GM18861 (cell line): ENCODE measurements around the gene GNS.

Source experiments
- ATAC-seq: cut with Tn5 transposase; IDR thresholded peaks from one replicate; pipeline ENCODE4 v1.9.1; 2021; ENCODE audit not compliant: unreplicated experiment

Gene GNS

GRCh38 chr12:64678248-64678647 is 81.0 kb downstream of the GNS start:
- ATAC-seq: no peak

DNA sequence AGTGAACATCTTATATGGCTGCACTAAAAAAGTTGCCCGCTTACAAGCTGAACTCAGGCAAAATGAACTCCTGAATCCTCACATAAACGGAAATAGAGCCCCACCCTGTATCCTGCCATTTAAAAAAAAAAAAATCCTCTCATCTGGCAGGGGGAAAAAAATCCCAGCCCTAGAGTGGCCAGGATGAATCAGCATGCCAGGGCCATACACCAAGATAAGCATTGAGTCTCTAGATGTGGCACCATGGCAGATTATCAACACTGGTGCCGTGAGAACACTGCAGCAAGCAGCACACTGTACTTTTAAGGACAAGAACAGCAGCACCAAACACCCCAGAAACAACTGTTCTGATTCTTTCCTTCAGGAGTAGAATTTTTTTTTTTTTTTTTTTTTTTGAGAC is 83.4 kb downstream of the GNS start:
- ATAC-seq: no peak

GRCh38 chr12:64674367-64674922 is 84.8 kb downstream of the GNS start:
- no peak for ATAC-seq

DNA sequence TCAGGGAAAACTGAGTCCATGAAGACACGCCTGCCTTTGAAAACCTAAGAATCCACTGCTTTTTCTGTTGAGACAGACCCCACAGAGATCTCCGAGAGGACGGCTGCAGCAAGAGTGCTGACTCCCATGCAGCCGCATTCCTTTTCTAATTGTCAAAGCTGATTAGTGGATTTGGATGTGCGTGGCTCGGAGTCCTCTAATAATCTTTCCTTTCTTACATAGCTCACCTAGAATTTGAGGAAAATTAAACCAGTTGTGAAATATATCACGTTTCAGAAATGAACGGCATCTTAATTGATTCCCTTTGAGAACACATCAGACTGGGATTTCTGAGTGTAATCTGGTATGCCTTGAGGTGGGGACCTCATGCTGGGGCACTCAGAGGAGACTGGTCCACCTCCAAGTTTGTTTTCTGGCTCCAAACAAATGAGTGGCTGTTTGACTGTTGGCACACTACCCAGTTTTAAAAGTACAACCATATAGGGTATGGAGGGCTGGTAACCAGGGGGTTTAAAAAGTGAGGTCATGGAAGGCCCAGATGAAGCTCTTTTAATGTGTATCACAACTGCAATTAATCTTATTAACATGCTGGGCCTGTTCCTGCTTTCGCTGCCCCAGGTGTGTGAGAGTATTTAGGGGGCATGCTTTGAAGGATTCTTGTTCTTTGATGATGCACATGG is 85.6 kb downstream of the GNS start:
- ATAC-seq: no peak

DNA sequence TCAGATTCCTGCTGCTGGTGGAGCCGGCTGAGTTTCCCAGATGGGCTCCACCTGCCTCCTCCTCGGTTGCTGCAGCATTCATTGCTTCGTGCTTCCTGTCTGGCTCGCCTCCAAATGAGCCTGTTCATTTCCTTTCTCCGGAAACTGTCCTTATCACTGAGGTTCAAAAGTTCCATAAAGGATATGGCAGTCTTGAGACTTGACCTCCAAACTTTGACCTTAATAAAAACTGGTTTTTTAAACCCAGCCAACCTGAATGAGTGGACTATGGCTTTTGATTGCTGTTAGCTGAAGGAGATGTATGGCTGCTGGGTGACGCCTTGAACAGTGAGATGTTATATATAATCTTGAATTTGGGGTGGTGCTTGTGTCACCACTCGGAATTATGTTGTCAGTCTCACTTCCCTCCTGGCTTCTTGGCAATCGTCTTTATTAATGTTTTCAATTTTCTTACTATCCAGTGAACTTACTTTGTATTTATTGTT is 86.2 kb downstream of the GNS start:
- ATAC-seq: no peak

GRCh38 chr12:64671681-64672080 is 87.5 kb downstream of the GNS start:
- ATAC-seq: no peak

DNA sequence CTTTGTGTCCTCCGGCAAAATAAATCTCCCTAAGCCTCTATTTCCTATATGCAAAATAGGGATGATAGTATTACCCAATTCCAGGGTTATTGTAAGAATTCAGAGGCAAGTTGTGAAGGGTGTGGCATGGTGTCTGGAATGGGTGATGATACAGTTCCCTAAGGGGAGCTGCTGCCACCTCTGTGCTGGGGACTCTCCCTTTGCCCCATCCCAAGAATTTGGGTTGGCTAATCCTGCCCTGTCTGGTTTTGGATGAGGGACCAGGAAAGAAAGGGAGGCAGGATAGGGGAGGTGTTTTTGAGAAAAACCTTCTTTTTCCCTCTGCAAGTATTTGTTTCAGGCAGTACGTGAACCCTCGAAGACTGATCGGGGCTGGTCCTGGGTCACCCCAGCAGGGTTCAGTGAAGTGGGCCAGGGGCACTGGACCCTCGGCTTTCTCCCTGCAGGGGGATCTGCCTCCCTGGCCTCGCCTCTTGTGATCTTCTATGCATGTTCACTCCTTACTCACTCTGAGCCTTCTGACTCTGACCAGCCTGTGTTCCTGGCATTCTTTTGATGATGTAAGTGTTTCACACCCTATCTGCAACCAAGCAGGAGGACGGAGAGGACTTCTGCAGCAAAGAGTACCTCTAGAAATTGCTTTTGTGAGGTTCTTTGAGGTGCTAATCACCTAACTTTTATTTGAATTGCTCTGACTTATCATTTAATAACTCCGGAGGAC is 88.1 kb downstream of the GNS start:
- no peak for ATAC-seq

GRCh38 chr12:64670019-64670418 is 89.2 kb downstream of the GNS start:
- no peak for ATAC-seq

- peak; percentile 68 for ATAC-seq
These were observed 89.8 kb downstream of the GNS start for GRCh38 chr12:64669270-64669842.

DNA sequence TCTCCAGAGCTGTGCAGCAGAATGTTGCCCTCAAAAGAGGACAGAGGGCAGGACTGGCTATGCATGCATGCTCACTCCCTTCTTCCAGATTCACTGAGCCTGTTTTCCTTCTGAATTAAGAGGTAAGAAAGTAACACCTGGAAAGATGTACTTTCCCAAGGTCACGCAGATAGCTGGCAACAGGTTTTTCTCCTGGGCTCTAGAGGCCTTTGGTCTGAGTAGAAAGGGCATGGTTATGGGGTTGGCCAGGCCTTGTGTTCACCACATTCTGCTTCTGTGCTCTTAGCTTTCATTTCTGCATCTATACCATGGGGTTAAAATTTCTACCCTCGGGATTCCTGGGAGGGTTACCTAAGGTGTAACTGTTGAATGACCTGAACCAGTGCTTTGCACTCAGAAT is 91.4 kb downstream of the GNS start:
- ATAC-seq: no peak

- ATAC-seq: no peak
These were observed 92.9 kb downstream of the GNS start for GRCh38 chr12:64666054-64666914.

DNA sequence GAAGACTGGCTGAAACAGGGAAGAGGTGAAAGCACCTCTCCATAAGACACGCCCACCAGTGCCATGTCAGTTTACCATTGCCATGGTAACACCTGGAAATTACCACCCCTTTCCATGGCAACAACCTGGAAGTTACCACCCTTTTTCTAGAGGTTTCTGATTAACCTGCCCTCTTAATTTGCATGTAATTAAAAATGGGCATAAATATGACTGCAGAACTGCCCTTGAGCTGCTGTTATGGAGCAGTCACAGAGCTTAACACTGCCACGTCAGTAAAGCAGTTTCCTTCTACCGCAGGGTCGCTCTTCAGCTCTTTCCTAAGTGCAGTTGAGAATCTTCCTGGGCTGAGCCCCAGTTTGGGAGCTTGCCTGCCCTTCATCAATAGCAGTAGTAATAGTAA is 93.7 kb downstream of the GNS start:
- peak; percentile 35 for ATAC-seq
